AG09319 (cell line): ENCODE results near the gene SERTAD1.
"Not testable (repeated sequence)": the region's sequence is repeated elsewhere in the genome, so short reads cannot be mapped to it uniquely, and the experiment has no call there.

Experiments
- DNase-seq: peaks from one replicate; pipeline ENCODE4 v3.0.0-alpha.2; 2010; ENCODE audit warnings: low read depth; ENCODE audit errors: extremely low read depth
- TF ChIP-seq, protein P1 (sequence below): IDR thresholded peaks from 2 replicates; pipeline ENCODE4 v1.5.1; 2011; ENCODE audit warnings: low read depth, mild to moderate bottlenecking, inconsistent platforms, low read length, moderate library complexity

SERTAD1 gene

DNA sequence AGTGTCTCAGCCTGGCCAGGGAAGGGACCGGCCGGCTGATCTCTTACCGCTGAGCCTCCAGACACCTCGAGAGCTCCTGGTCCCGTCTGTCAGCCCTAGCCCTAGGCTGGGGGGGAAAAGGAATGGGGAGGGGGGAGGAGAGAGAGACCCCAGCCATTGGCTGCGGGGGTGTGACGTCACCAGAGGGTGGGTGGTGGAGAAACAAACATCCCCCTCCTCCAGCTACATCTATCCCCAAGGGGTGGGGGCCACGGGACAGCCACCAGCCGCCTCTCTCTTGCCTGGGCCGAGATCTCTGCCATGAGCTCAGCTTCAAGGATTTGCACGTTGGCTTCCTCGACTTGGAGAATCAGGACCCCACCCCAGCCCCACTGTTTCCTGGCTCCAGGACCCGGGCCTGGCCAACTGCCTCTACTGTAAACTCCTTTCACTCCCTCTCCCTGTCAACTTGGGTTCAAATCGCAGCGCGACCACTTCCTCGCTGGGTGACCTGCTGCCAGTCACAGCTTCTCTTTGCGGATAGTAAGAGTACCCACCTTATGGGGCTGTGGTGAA lies 12.4 kb downstream of the SERTAD1 start, which contains the start of gene PRX:
Gene PRX (minus strand): TSS at position 88 of the 555 bp plus-strand sequence. CDS start 5,446 bp downstream, outside the sequence.
- TF ChIP-seq, protein P1, sequence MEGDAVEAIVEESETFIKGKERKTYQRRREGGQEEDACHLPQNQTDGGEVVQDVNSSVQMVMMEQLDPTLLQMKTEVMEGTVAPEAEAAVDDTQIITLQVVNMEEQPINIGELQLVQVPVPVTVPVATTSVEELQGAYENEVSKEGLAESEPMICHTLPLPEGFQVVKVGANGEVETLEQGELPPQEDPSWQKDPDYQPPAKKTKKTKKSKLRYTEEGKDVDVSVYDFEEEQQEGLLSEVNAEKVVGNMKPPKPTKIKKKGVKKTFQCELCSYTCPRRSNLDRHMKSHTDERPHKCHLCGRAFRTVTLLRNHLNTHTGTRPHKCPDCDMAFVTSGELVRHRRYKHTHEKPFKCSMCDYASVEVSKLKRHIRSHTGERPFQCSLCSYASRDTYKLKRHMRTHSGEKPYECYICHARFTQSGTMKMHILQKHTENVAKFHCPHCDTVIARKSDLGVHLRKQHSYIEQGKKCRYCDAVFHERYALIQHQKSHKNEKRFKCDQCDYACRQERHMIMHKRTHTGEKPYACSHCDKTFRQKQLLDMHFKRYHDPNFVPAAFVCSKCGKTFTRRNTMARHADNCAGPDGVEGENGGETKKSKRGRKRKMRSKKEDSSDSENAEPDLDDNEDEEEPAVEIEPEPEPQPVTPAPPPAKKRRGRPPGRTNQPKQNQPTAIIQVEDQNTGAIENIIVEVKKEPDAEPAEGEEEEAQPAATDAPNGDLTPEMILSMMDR, result no peak
- DNase-seq, result no peak

DNA sequence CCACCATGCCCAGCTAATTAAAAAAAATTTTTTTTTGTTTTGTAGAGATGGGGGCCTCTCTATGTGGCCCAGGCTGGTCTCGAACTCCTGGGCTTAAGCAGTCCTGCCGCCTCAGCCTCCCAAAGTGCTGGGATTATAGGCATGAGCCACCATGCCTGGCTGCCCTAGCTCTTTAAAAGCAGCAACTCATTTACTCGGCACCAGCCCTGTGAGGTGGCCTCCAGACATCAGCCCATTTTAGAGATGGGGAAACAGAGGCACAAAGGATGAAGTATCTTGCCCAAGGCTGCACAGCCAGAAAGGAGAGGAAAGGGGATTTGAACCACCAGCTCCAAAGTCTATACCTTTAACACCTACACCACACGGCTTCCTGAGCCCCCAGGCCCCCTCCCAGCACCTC lies 12.9 kb downstream of the SERTAD1 start:
- DNase-seq, result no peak
- TF ChIP-seq, protein P1, result no peak

DNA sequence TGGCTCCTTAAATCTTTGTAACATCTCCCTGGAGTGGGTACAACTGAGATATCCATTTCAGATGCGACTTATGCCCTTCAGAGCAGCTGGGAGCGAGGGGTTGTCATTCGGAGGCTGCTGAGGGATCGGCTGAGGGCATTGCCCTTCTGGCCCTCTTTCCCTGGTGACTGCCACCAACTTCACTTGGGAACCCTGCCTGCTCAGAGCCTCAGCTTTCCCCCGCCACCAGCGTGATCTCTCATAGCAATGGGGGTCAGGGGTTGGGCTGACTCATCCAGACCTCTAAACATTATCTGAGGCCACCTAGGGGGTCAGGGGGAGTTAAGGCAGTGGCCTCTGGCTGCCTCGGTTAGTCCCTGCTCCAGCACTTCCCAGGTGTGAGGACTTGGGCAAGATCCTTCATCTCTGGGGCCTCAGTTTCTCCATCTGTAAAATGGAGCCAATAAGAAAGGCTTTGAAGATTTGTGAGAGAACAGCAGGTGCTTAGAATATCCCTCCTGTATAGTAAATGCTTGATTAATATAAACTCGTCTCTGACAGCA lies 13.8 kb downstream of the SERTAD1 start:
- no peak for DNase-seq
- TF ChIP-seq, protein P1, result no peak

DNA sequence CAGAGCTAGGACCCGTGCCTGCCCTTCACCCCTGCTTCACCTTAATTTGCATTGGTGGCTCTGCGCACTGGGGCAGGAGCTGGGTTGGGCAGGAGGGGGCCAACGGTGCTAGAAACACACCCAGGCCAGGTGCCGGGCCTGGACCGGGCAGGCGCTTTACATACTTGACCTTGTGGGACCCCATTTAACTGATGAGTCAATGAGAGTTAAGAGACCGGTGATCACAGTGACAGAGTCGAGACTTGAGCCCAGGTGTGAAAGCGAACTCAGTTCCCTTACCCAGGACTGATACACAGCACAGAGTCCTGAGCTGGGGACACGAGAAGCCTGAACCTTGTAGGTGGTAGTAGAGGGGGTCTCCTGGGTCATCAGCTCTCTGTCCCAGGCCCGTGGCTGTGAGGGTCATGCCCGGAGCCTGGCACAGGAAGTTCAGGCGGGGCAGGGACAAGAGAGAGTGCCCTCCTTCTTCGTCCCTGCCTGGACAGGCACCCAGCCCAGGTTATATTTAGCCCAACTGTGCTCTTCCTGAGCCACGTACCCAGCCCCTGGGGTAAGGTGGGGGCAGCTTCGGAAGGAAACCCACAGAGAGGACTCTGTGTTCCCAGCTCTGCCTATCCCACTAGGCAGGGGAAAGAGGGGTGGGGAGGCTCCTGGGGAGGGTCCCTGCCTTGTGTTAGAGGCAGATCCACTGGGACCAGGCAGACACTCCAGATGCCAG lies 14.5 kb downstream of the SERTAD1 start:
- TF ChIP-seq, protein P1, result no peak
- no peak for DNase-seq

DNA sequence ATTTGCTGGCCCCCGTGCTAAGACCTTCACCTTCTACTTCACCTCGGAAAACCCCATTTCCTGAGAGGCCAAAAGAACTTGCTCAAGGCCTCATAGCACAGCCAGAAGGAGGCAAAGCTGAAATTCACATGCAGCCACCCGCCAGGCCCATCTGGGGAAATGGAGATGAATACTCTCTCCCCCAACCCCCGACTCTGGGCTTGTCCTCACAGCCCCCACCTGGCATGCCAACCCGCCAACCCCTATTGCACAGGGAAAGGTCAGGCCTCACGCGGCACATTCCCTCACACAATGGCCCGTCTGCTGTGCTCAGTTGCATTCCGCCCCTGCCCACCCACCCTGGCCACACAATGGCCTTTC lies 15.8 kb downstream of the SERTAD1 start:
- no peak for DNase-seq
- TF ChIP-seq, protein P1, result no peak

DNA sequence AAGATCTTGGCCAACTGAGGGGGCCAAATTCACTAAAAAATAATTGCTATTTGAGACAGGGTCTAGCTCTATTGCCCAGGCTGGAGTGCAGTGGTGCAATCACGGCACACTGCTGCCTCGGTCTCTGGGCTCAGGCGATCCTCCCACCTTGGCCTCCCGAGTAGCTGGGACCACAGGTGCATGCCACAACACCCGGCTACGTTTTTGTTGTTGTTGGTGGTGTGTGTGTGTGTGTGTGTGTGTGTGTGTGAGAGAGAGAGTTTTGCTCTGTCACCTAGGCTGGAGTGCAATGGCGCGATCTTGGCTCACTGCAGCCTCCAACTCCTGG lies 17.2 kb downstream of the SERTAD1 start:
- DNase-seq, result not testable (repeated sequence)

DNA sequence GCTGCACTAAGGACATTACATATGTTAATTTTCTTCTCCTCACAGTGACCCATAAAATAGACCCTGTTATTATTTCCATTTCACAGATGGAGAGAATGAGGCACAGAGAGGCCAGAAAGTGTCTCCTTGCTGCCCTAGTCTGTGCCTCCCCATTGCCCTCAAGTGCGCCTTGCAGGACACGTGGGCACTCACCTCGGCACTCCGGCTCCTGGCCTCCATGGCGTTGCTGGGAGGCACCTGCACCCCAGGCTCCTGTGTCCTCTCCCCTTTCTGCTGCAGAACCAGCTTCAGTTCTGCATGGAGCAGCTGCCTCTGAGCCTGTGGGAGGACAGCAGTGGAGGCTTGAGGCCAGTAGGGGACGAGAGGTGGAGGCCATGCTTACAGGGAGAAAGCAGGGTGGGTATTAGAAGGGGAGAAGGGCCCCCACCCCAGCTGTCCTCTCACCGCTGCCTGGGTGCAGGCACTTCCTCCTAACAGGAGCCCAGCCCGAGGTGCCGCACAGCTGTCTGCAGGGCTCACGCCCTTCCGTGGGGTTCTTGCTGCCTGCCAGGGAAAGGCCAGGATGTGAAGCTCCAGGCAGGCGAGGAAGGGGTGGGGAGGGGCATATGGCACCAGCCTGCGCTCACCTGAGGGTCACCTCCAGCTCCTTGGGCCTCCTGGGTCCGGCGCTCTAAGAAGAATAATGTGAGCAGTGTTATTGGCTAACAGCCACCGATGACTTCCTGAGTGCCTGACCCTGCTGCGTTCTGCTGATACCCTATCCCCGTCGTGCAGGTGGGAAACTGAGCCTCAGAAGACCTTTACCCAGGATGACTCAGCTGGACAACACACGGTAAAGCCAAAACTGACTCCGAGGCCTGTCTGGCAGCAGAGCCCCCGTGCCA lies 17.8 kb downstream of the SERTAD1 start:
- TF ChIP-seq, protein P1, result no peak
- no peak for DNase-seq
